Ramos (cell line): Measurements from ENCODE around the gene KIAA1671.

Source experiments
- in situ Hi-C: fragments of 300-500 bp; cut with MboI; formaldehyde crosslinking; loops from one replicate; pipeline ENCODE4 v1.14.3; 2022; ENCODE audit warnings: low sequenced_read_pairs; ENCODE audit not compliant: unreplicated experiment

KIAA1671 gene

GRCh38 chr22:25061605-25062376 lies 109.3 kb downstream of the KIAA1671 start:
- in situ Hi-C loops, result no loop called here

GRCh38 chr22:25062386-25063085 lies 110.0 kb downstream of the KIAA1671 start:
- in situ Hi-C loops, result no loop called here

- in situ Hi-C loops, result no loop called here
Measured at GRCh38 chr22:25064894-25065560, 112.5 kb downstream of the KIAA1671 start.

GRCh38 chr22:25066861-25067435 lies 114.4 kb downstream of the KIAA1671 start:
- in situ Hi-C loops, result no loop called here

- in situ Hi-C loops, result no loop called here
Measured at GRCh38 chr22:25067851-25068421, 115.4 kb downstream of the KIAA1671 start.

GRCh38 chr22:25068707-25069106 lies 116.2 kb downstream of the KIAA1671 start:
- in situ Hi-C loops, result no loop called here

GRCh38 chr22:25069426-25069757 lies 116.9 kb downstream of the KIAA1671 start:
- in situ Hi-C loops, result no loop called here

GRCh38 chr22:25069758-25070481 lies 117.4 kb downstream of the KIAA1671 start:
- in situ Hi-C loops, result no loop called here

- in situ Hi-C loops, result no loop called here
Measured at GRCh38 chr22:25070956-25071355, 118.4 kb downstream of the KIAA1671 start.

GRCh38 chr22:25071720-25072119 lies 119.2 kb downstream of the KIAA1671 start:
- in situ Hi-C loops, result no loop called here

GRCh38 chr22:25072406-25072805 lies 119.9 kb downstream of the KIAA1671 start:
- in situ Hi-C loops, result no loop called here

- in situ Hi-C loops, result no loop called here
Measured at GRCh38 chr22:25076336-25076735, 123.8 kb downstream of the KIAA1671 start.

- in situ Hi-C loops, result no loop called here
Measured at GRCh38 chr22:25077056-25077455, 124.5 kb downstream of the KIAA1671 start.

GRCh38 chr22:25077964-25078363 lies 125.4 kb downstream of the KIAA1671 start:
- in situ Hi-C loops, result no loop called here

GRCh38 chr22:25078591-25078990 lies 126.1 kb downstream of the KIAA1671 start:
- in situ Hi-C loops, result no loop called here

GRCh38 chr22:25080855-25081254 lies 128.3 kb downstream of the KIAA1671 start:
- in situ Hi-C loops, result no loop called here

- in situ Hi-C loops, result no loop called here
Measured at GRCh38 chr22:25081409-25081824, 128.9 kb downstream of the KIAA1671 start.

- in situ Hi-C loops, result no loop called here
Measured at GRCh38 chr22:25082096-25082495, 129.6 kb downstream of the KIAA1671 start.

GRCh38 chr22:25083056-25083806 lies 130.7 kb downstream of the KIAA1671 start:
- in situ Hi-C loops, result no loop called here
